T-cell (primary cell): Measurements from ENCODE around the gene ASAP3. TPM values are rescaled to one million over a fixed set of nuclear protein-coding genes. Genes with fewer than 3 reads are reported as not detected.
"Not testable (repeated sequence)": the region's sequence is repeated elsewhere in the genome, so short reads cannot be mapped to it uniquely, and the experiment has no call there.

Source experiments
- ATAC-seq, 4 experiments: fragments of 200-7000 bp in 3 of 4; fragments of 150-1000 bp in 1 of 4; cut with Tn5 transposase; replicated peaks in 1 of 4; 1 replicate in 3 of 4; 2 replicates in 1 of 4; pipeline ENCODE4 v1.10.0; 2021; ENCODE audit warnings: moderate library complexity in 3 of 4, mild to moderate bottlenecking in 2 of 4, moderate number of reproducible peaks in 1 of 4
- CTCF ChIA-PET, 2 donors: fragments of 300-600 bp; sonication (Branson Sonifier 250); formaldehyde crosslinking; loops; one replicate each; lab custom pipeline; 2022; ENCODE audit warnings: antibody characterized with exemption in 2 of 2; lab: Charles Lee
- POLR2A ChIA-PET, 2 donors: fragments of 300-600 bp; sonication (Branson Sonifier 250); formaldehyde crosslinking; loops; one replicate each; lab custom pipeline; 2022; ENCODE audit warnings: antibody characterized with exemption in 2 of 2; lab: Charles Lee
- DNase-seq, 35 experiments: peaks; one replicate each; pipeline versions ENCODE4 v3.0.0 to v3.0.0-alpha.2; 2013 to 2023
- H3K27ac ChIP-seq: one replicate; pipeline ENCODE4 v1.5.1; 2013; ENCODE audit warnings: low read length
- H3K27me3 ChIP-seq, 2 experiments: replicated peaks in 1 of 2; 1 replicate in 1 of 2; 2 replicates in 1 of 2; pipeline versions ENCODE4 v1.6.1 to v1.7.0; 2013; ENCODE audit warnings: low read length in 1 of 2, mixed read lengths in 1 of 2; ENCODE audit not compliant: control insufficient read depth in 2 of 2, insufficient read depth in 2 of 2; ENCODE audit errors: extremely low read depth in 1 of 2
- H3K36me3 ChIP-seq, 2 donors: 1 replicate in 1 of 2; 2 replicates in 1 of 2; pipeline versions ENCODE4 v1.6.1 to v1.7.0; 2013; ENCODE audit warnings: low read length in 1 of 2; ENCODE audit not compliant: control insufficient read depth in 2 of 2, insufficient read depth in 1 of 2; ENCODE audit errors: extremely low read depth in 1 of 2
- H3K4me1 ChIP-seq, 2 experiments: 1 replicate in 1 of 2; 2 replicates in 1 of 2; pipeline versions ENCODE4 v1.6.1 to v1.7.0; 2013; ENCODE audit warnings: low read length in 2 of 2, mixed read lengths in 1 of 2; ENCODE audit not compliant: insufficient read depth in 2 of 2, control insufficient read depth in 1 of 2; ENCODE audit errors: extremely low read depth in 1 of 2
- H3K4me3 ChIP-seq, 2 donors: 1 replicate in 1 of 2; 2 replicates in 1 of 2; pipeline versions ENCODE4 v1.5.1 to v1.7.0; 2013; ENCODE audit warnings: mild to moderate bottlenecking in 2 of 2, low read length in 1 of 2, moderate library complexity in 1 of 2; ENCODE audit not compliant: control insufficient read depth in 1 of 2; ENCODE audit errors: extremely low read depth in 1 of 2
- H3K9me3 ChIP-seq: 2 replicates; pipeline ENCODE4 v1.7.0; 2013
- H3K27ac Mint-ChIP-seq, 2 donors: one replicate each; pipeline ENCODE4 v1.8.0; 2020 to 2021; ENCODE audit warnings: mild to moderate bottlenecking in 2 of 2, mixed read lengths in 2 of 2
- H3K27me3 Mint-ChIP-seq, 2 donors: one replicate each; pipeline ENCODE4 v1.8.0; 2021 to 2022; ENCODE audit warnings: mixed read lengths in 2 of 2
- H3K36me3 Mint-ChIP-seq: one replicate; pipeline ENCODE4 v1.8.0; 2021; ENCODE audit warnings: mixed read lengths
- H3K4me1 Mint-ChIP-seq, 3 donors: one replicate each; pipeline ENCODE4 v1.8.0; 2020 to 2022; ENCODE audit warnings: mixed read lengths in 3 of 3, mild to moderate bottlenecking in 1 of 3
- H3K4me3 Mint-ChIP-seq, 3 donors: one replicate each; pipeline ENCODE4 v1.8.0; 2020 to 2022; ENCODE audit warnings: mild to moderate bottlenecking in 3 of 3, mixed read lengths in 3 of 3, moderate library complexity in 3 of 3
- H3K9me3 Mint-ChIP-seq, 3 donors: one replicate each; pipeline ENCODE4 v1.8.0; 2020 to 2022; ENCODE audit warnings: mixed read lengths in 3 of 3
- WGBS: methylation state at CpG from one replicate; pipeline ENCODE4 v1.1.5; 2013; ENCODE audit warnings: missing lambda C conversion rate; ENCODE audit not compliant: insufficient coverage; 5-methylcytosine and 5-hydroxymethylcytosine counted together
- total RNA-seq, 35 experiments: library from RNA in 6 of 35; stranded (reverse) in 6 of 35; fragments of 120-200 nt in 1 of 35; gene quantifications; one replicate each; pipeline versions ENCODE4 v1.2.1 to v1.2.4 and lab custom pipeline; 2013 to 2026

Gene ASAP3
- total RNA-seq, 5 donors from 2014 or later (not counting 1 experiment from before 2014, with no cell fraction given): 1.2 to 2.8 (median 2.1) TPM

DNA sequence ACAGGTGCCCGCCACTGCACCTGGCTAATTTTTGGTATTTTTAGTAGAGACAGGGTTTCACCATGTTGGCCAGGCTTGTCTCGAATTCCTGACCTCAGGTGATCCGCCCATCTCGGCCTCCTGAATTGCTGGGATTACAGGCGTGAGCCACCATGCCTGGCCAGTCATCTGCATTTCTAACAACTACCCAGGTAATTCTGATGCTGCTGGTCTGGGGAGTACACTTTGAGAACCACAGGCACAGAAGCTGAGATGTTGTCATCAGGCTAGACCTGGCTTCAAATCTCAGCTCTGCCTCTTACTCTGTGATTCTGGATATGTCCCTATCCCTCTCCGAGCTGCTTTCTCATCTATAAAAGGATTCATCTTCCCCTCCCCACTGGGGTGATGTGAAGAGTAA lies 10.9 kb upstream of the ASAP3 start:
- CTCF ChIA-PET: interaction anchor here (0.6 to 5.9 kb wide), 9 partner anchors 9 to 108 kb away, joined by 3 to 99 read pairs (median 4); partner anchors contain the start of gene ASAP3 (in 1 of the 2)
- H3K36me3 ChIP-seq, H3K9me3 ChIP-seq, H3K4me1 ChIP-seq, ATAC-seq, H3K27ac Mint-ChIP-seq, H3K27me3 ChIP-seq, H3K27ac ChIP-seq, H3K4me3 Mint-ChIP-seq, H3K4me3 ChIP-seq, H3K4me1 Mint-ChIP-seq, H3K36me3 Mint-ChIP-seq, DNase-seq, H3K9me3 Mint-ChIP-seq, POLR2A ChIA-PET: not testable (repeated sequence)
- H3K27me3 Mint-ChIP-seq: peaks cover 0 to 12% of the 10 kb centered on the region in 2 donors
- WGBS: no CpG with 5 or more reads among the region's 6 CpGs

GRCh38 chr1:23492776-23493175 lies 8.8 kb upstream of the ASAP3 start:
- H3K27ac Mint-ChIP-seq, ATAC-seq, H3K9me3 ChIP-seq, H3K27ac ChIP-seq, H3K36me3 Mint-ChIP-seq, H3K4me1 Mint-ChIP-seq, DNase-seq, H3K4me3 Mint-ChIP-seq, H3K9me3 Mint-ChIP-seq, H3K4me3 ChIP-seq, H3K4me1 ChIP-seq, POLR2A ChIA-PET, H3K36me3 ChIP-seq: not testable (repeated sequence)
- CTCF ChIA-PET: interaction anchor here in 1 of 2 donors (1.2 kb wide), 1 partner anchor 47 kb away, joined by 4 read pairs; no protein-coding TSS in a partner anchor
- peaks cover 6 to 12% of the 10 kb centered on the region in 2 donors for H3K27me3 Mint-ChIP-seq
- H3K27me3 ChIP-seq: peaks cover 2 to 12% of the 10 kb centered on the region in 2 experiments
- WGBS: no CpG with 5 or more reads among the region's 6 CpGs

DNA sequence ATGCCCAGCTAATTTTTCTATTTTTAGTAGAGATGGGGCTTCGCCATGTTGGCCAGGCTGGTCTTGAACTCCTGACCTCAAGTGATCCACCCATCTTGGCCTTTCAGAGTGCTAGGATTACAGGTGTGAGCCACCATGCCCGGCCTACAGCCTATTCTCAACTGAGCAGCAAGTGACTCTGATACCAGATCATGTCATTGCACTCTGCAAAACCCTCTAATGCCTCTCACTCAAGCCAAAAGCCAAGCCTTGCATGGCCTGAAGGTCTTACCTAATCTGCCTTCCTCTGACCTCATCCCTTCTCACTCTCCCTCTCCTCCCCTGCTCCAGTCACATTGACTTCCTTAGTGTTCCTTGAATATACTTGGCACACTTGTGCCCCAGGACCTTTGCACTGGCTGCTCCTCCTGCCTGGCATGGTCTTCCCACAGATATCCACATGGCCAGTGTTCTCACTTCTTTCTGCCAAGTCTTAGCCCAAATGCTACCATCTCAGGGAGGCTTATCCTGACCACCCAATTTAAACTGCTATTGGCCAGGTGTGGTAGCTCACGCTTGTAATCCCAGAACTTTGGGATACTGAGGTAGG lies 8.2 kb upstream of the ASAP3 start:
- ChIA-PET POLR2A (interaction anchor here in 1 of 2 donors (0.7 kb wide), 1 partner anchor 25 kb away, joined by 15 read pairs; no protein-coding TSS in a partner anchor), CTCF (interaction anchor here in 1 of 2 donors (0.7 kb wide), 1 partner anchor 11 kb away, joined by 11 read pairs; no protein-coding TSS in a partner anchor)
- Mint-ChIP-seq H3K27me3 (peaks cover 7 to 12% of the 10 kb centered on the region in 2 donors), H3K9me3 (no peaks in the 10 kb centered on the region), H3K4me3 (no peak overlapping the region), H3K27ac (no peak overlapping the region), H3K4me1 (no peaks in the 10 kb centered on the region), H3K36me3 (no peaks in the 10 kb centered on the region)
- Histone ChIP-seq H3K27me3 (peaks cover 2 to 12% of the 10 kb centered on the region in 2 experiments), H3K27ac (no peak overlapping the region), H3K4me3 (no peak overlapping the region), H3K36me3 (no peaks in the 10 kb centered on the region), H3K4me1 (peaks cover 0 to 2% of the 10 kb centered on the region in 2 experiments), H3K9me3 (no peaks in the 10 kb centered on the region)
- DNase-seq: no peak
- ATAC-seq: no peak
- 73% methylated on average over 3 of the region's 3 CpGs for WGBS

GRCh38 chr1:23489842-23490241 lies 5.9 kb upstream of the ASAP3 start:
- no peak for ATAC-seq
- H3K36me3 Mint-ChIP-seq: no peaks in the 10 kb centered on the region
- no peak for DNase-seq
- no peak overlapping the region for H3K27ac Mint-ChIP-seq
- Histone ChIP-seq H3K4me3 (no peak overlapping the region), H3K27me3 (peaks cover 2 to 17% of the 10 kb centered on the region in 2 experiments), H3K9me3 (no peaks in the 10 kb centered on the region), H3K27ac (no peak overlapping the region), H3K4me1 (peaks cover 0 to 2% of the 10 kb centered on the region in 2 experiments), H3K36me3 (no peaks in the 10 kb centered on the region)
- CTCF ChIA-PET: no interaction called here
- no peaks in the 10 kb centered on the region for H3K9me3 Mint-ChIP-seq
- no peak overlapping the region for H3K4me3 Mint-ChIP-seq
- 75% methylated on average over 2 of the region's 5 CpGs for WGBS
- H3K4me1 Mint-ChIP-seq: peaks cover 4% of the 10 kb centered on the region in 3 donors
- POLR2A ChIA-PET: no interaction called here
- H3K27me3 Mint-ChIP-seq: peaks cover 7 to 12% of the 10 kb centered on the region in 2 donors

DNA sequence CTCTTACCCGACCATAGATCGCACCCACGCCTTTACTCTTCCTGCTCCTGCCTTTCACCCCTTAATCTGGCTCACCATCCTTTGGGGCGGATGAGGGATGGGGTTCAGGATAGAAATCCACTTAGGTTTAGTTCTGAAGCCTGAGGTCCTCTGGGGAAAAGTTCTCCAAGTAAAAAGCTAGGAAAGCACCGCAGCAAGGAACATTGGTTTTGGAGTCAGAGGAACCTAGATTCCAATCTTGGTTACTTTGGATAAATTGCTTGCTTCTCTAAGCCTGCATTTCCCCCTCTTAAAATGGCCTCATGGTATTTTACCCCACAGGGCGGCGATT lies 988 bp upstream of the ASAP3 start:
- no peaks in the 10 kb centered on the region for H3K9me3 ChIP-seq
- peaks cover 15 to 17% (median 16%) of the 10 kb centered on the region in 3 donors for H3K4me1 Mint-ChIP-seq
- peak overlapping the region; percentile 52 to 77 for H3K27ac Mint-ChIP-seq
- ChIA-PET POLR2A (interaction anchor here in 1 of 2 donors (0.6 kb wide), 1 partner anchor 119 kb away, joined by 3 read pairs; no protein-coding TSS in a partner anchor), CTCF (interaction anchor here in 1 of 2 donors (0.7 to 3.6 kb wide), 7 partner anchors 12 to 340 kb away, joined by 3 to 33 read pairs (median 4); partner anchors contain the start of gene HMGCL)
- H3K27me3 ChIP-seq: peaks cover 3 to 35% of the 10 kb centered on the region in 2 experiments
- DNase-seq (no peak), ATAC-seq (no peak)
- H3K4me3 Mint-ChIP-seq: peak overlapping the region; percentile 83 to 85 (median 84)
- H3K4me3 ChIP-seq: peak overlapping the region; percentile 41 to 60
- H3K36me3 Mint-ChIP-seq: no peaks in the 10 kb centered on the region
- H3K9me3 Mint-ChIP-seq: no peaks in the 10 kb centered on the region
- H3K27me3 Mint-ChIP-seq: peaks cover 16 to 18% of the 10 kb centered on the region in 2 donors
- no peak overlapping the region for H3K27ac ChIP-seq
- H3K4me1 ChIP-seq: peaks cover 2 to 15% of the 10 kb centered on the region in 2 experiments
- no peaks in the 10 kb centered on the region for H3K36me3 ChIP-seq
- WGBS: 92% methylated on average over 2 of the region's 7 CpGs

DNA sequence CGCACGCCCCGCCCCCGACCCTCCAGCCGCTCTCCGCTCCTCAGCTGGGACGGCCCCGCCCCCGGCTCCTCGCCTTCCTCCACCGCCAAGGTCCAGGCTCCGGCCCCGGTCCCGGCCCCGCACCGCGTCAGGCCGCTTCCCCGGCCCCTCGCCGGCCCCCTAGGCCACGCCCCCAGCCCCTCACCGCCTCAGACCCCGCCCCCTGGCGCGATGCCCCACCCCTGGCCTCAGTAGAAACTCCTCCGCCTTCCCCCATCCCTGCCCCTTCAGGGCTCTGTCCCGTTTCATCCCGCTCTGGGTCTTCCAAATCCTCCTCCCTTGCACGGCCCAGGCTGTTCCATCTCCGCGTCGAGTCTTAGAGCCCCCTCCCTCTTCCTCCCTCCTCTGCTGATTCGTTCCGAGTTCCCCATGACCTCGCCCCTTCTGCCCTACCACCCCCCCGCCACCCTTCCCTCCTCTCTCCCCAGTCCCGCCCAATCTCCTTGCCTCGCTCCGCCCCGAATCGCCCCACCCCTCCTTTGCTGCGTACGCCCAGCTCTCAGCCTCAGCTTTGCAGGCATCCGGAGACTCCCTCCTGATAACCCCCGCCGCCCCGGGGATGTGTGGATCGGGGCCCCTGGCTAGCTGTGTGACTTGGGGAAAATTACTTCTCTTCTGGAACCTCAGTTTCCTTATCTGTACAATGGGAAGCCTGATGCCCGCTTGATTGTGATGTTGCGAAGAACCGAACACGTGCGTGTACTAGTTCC lies 448 bp upstream of the ASAP3 start:
- ATAC-seq (peak; percentile 88 to 90 (median 89)), DNase-seq (peak; percentile 85 to 95 (median 91))
- ChIA-PET POLR2A (interaction anchor here (0.6 kb wide), 2 partner anchors 119 to 137 kb away, joined by 3 to 4 read pairs; no protein-coding TSS in a partner anchor), CTCF (interaction anchor here (0.8 to 3.6 kb wide), 8 partner anchors 12 to 341 kb away, joined by 3 to 33 read pairs (median 4); partner anchors contain the start of genes E2F2 (in 1 of the 2) and HMGCL (in 1 of the 2))
- Histone ChIP-seq H3K27me3 (peaks cover 3 to 31% of the 10 kb centered on the region in 2 experiments), H3K36me3 (no peaks in the 10 kb centered on the region), H3K27ac (no peak overlapping the region), H3K4me1 (peaks cover 2 to 15% of the 10 kb centered on the region in 2 experiments), H3K4me3 (peak overlapping the region; percentile 60 to 62), H3K9me3 (no peaks in the 10 kb centered on the region)
- H3K4me3 Mint-ChIP-seq: peak overlapping the region; percentile 83 to 85 (median 84)
- peak overlapping the region in 1 of 2 donors; percentile 77 for H3K27ac Mint-ChIP-seq
- 2% methylated on average over 20 of the region's 54 CpGs for WGBS
- H3K27me3 Mint-ChIP-seq: peaks cover 16 to 18% of the 10 kb centered on the region in 2 donors
- no peaks in the 10 kb centered on the region for H3K9me3 Mint-ChIP-seq
- H3K36me3 Mint-ChIP-seq: no peaks in the 10 kb centered on the region
- peaks cover 15 to 17% (median 16%) of the 10 kb centered on the region in 3 donors for H3K4me1 Mint-ChIP-seq
